ENCODE results near the gene DENND5B.

DENND5B gene

DNA sequence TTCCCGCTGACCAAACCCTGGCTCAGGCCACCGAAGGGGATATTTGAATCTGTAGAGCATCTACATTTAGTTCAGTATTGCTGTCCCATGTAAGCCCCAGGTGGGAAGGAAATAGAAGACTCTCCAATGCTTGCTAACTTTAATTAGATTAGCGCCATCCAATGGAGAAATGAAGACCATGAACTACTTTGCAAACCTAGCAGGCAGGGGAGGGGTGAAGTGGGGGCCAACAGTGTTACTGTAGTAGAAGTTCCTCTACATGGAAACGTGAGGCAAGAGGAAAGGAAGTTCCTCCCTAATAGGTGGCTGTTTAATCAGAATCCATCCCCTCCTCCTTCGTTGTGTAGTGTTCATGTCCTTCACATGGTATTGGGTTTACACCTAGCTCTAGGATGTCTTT, 9.3 kb upstream of the DENND5B start:
- no peaks in the 10 kb centered on the region for H3K36me3 Mint-ChIP-seq (ENCODE audit: low read depth)
- peaks cover 5% of the 10 kb centered on the region for H3K27me3 Mint-ChIP-seq (ENCODE audit: low read depth)
- TF ChIP-seq, protein P1, sequence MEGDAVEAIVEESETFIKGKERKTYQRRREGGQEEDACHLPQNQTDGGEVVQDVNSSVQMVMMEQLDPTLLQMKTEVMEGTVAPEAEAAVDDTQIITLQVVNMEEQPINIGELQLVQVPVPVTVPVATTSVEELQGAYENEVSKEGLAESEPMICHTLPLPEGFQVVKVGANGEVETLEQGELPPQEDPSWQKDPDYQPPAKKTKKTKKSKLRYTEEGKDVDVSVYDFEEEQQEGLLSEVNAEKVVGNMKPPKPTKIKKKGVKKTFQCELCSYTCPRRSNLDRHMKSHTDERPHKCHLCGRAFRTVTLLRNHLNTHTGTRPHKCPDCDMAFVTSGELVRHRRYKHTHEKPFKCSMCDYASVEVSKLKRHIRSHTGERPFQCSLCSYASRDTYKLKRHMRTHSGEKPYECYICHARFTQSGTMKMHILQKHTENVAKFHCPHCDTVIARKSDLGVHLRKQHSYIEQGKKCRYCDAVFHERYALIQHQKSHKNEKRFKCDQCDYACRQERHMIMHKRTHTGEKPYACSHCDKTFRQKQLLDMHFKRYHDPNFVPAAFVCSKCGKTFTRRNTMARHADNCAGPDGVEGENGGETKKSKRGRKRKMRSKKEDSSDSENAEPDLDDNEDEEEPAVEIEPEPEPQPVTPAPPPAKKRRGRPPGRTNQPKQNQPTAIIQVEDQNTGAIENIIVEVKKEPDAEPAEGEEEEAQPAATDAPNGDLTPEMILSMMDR (IDR thresholded peaks at IDR 0.05; ENCODE audit: unreplicated experiment in 3 of 3), result no peak
- no peaks in the 10 kb centered on the region for H3K4me1 Mint-ChIP-seq
- no peaks in the 10 kb centered on the region for H3K9me3 Mint-ChIP-seq
- H3K4me3 Mint-ChIP-seq, result no peak overlapping the region
- no peak overlapping the region for H3K27ac Mint-ChIP-seq

DNA sequence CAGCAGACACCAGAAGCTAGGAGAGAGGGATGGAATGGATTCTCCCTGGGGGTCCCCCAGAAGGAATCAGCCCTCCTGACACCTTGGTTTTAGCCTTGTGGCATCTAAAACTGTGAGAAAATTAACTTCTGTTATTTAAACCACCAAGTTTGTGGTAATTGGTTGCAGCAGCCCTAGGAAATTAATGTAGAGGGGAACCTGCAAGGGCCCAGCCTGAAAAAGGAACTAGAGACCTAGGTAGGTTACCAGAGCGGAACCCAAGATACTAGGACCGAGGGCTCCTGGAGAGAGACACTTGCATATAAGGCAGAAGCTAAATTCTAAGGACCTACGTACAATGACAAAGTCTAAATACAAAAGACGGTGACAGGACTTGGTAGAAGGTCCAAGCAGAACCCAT, 8.1 kb upstream of the DENND5B start:
- Mint-ChIP-seq H3K4me3 (no peak overlapping the region), H3K4me1 (peaks cover 5% of the 10 kb centered on the region), H3K27me3 (ENCODE audit: low read depth) (peaks cover 5% of the 10 kb centered on the region), H3K9me3 (no peaks in the 10 kb centered on the region), H3K27ac (no peak overlapping the region), H3K36me3 (ENCODE audit: low read depth) (no peaks in the 10 kb centered on the region)
- TF ChIP-seq, protein P1 (IDR thresholded peaks at IDR 0.05; ENCODE audit: unreplicated experiment in 3 of 3), result no peak

DNA sequence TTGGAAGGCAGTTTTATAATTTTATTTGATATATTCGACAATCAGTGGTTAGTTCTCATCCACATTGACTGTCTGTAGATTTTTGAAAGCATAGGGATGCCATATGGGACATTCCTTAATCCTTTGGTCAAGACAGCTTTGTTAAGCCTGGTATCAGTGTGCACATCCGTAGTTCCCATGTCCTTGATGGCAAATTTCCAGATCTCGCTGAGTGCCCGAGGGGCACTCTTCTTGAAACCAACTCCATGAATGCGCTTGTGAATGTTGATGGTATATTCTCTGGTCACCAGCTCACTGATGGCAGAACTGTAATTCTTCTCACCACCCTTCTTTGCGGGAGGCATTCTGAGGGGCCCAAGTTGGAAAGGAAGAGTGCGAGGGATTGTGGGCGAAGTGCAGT, 6.1 kb upstream of the DENND5B start:
- Mint-ChIP-seq H3K9me3 (no peaks in the 10 kb centered on the region), H3K4me1 (peaks cover 8% of the 10 kb centered on the region), H3K4me3 (no peak overlapping the region), H3K36me3 (ENCODE audit: low read depth) (no peaks in the 10 kb centered on the region), H3K27ac (no peak overlapping the region), H3K27me3 (ENCODE audit: low read depth) (peaks cover 5% of the 10 kb centered on the region)
- TF ChIP-seq, protein P1 (IDR thresholded peaks at IDR 0.05; ENCODE audit: unreplicated experiment in 3 of 3), result no peak

DNA sequence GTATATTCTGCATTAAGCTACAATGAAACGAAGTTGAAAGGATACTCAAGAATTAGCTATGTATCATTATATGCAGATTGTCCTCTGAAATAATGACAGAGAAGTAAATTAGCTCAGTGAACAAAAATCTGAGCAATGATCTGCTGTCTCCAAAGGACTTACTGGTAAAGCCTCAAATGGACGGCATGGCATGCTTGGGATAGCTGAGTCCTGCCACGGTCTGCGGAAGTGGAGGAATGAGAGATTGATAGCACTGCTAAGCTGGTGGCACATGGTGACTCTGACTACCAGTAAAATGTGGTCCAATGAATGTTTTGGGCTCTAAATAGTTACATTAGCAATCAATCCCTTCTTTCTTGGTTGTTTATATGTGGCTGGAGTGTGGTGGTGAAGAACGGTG, 3.7 kb upstream of the DENND5B start:
- Mint-ChIP-seq H3K36me3 (ENCODE audit: low read depth) (no peaks in the 10 kb centered on the region), H3K9me3 (no peaks in the 10 kb centered on the region), H3K27me3 (ENCODE audit: low read depth) (peaks cover 5% of the 10 kb centered on the region), H3K4me1 (peaks cover 17% of the 10 kb centered on the region), H3K4me3 (no peak overlapping the region), H3K27ac (no peak overlapping the region)
- TF ChIP-seq, protein P1 (IDR thresholded peaks at IDR 0.05; ENCODE audit: unreplicated experiment in 3 of 3), result no peak

DNA sequence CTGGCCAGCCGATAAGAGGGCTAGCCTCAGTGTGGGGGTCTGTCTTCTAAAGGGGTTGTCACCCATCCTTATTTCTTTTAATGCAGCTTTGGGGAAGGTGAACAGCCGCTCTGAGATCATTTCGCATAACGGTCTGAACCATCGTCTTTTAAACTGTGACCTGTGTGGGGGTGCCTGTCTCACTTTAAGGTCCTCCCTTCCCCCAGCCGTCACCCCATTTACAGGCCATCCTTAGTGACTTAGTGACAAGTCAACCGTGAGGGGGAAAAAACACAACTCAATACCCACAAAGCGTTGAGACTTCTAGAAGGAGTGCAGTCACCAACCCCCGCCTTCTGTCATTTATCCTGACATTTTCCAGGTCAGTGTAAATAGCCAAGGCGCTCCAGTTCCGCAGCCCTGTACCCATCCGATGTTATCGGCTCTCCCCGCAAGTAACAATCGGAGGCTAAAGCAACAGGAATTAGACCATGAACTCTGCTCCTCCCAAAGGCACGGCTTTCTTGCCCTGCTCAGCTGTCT, 505 bp upstream of the DENND5B start:
- H3K9me3 Mint-ChIP-seq, result no peaks in the 10 kb centered on the region
- no peaks in the 10 kb centered on the region for H3K27me3 Mint-ChIP-seq (ENCODE audit: low read depth)
- peak overlapping the region; percentile 88 to 98 (median 95) for H3K4me3 Mint-ChIP-seq
- H3K27ac Mint-ChIP-seq, result peak overlapping the region; percentile 85 to 97 (median 97)
- H3K36me3 Mint-ChIP-seq (ENCODE audit: low read depth), result no peaks in the 10 kb centered on the region
- TF ChIP-seq, protein P1 (IDR thresholded peaks at IDR 0.05; ENCODE audit: unreplicated experiment in 3 of 3), result no peak
- H3K4me1 Mint-ChIP-seq, result peaks cover 41% of the 10 kb centered on the region

DNA sequence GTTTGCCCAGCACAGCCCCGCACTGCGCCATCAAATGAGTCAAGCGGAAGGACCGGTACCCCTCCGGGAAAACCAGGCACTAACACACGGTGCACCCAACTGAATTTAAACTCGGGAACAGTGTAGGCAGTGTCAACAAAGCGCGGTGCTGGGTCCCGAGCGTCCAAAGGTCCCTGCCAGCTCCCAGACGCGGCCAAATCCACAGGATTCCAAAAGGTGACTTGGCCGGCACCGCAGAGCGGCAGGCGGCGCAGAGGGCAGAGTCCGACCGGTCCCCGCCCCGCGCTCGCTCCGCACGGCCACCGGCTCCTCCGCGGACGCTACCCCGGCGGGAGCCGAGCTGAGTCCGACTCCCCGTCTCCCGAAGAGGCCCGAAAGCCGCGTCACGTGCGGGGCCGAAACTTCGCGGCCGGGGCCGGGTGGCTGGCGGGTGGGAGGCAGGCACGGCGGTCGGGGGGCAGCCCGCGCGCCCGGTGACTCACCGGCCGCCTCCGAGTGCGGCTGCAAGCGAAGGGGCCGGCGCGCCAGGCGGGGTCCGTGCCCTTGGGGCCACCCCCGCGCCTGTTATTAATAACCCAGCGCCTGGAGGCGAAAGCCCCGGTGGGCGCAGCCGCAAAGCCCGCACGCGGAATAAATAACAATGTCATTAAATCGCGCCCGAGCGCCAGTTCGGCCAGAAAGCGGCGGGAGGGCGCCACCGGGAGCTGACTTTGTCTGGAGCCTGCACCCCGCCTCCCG, 863 bp downstream of the DENND5B start:
- H3K4me1 Mint-ChIP-seq, result peaks cover 50% of the 10 kb centered on the region
- peak overlapping the region; percentile 86 to 96 (median 88) for H3K27ac Mint-ChIP-seq
- no peaks in the 10 kb centered on the region for H3K36me3 Mint-ChIP-seq (ENCODE audit: low read depth)
- TF ChIP-seq, protein P1 (IDR thresholded peaks at IDR 0.05; ENCODE audit: unreplicated experiment in 3 of 3), result no peak
- H3K4me3 Mint-ChIP-seq, result peak overlapping the region; percentile 95 to 97 (median 95)
- no peaks in the 10 kb centered on the region for H3K9me3 Mint-ChIP-seq
- no peaks in the 10 kb centered on the region for H3K27me3 Mint-ChIP-seq (ENCODE audit: low read depth)
